Activated naive CD8-positive, alpha-beta T cell treated with anti-CD3 and anti-CD28 coated beads, Interleukin-2, amount 50 U/mL, for 24 hours (primary cell): ENCODE results near the gene ALS2CL.

Source experiments
- ATAC-seq: fragments of 150-1000 bp; cut with Tn5 transposase; one replicate; pipeline ENCODE4 v1.10.0; 2021
- DNase-seq: peaks from one replicate; pipeline ENCODE4 v3.0.0; 2021
- H3K27ac Mint-ChIP-seq: one replicate; pipeline ENCODE4 v1.8.0; 2021; ENCODE audit warnings: mild to moderate bottlenecking, mixed read lengths
- H3K27me3 Mint-ChIP-seq: one replicate; pipeline ENCODE4 v1.8.0; 2021; ENCODE audit warnings: mixed read lengths
- H3K36me3 Mint-ChIP-seq: one replicate; pipeline ENCODE4 v1.8.0; 2021; ENCODE audit warnings: low read depth, mixed read lengths
- H3K4me1 Mint-ChIP-seq: one replicate; pipeline ENCODE4 v1.8.0; 2021; ENCODE audit warnings: mixed read lengths
- H3K4me3 Mint-ChIP-seq: one replicate; pipeline ENCODE4 v1.8.0; 2021; ENCODE audit warnings: mild to moderate bottlenecking, moderate library complexity, mixed read lengths
- H3K9me3 Mint-ChIP-seq: one replicate; pipeline ENCODE4 v1.8.0; 2021; ENCODE audit warnings: mixed read lengths

ALS2CL gene

GRCh38 chr3:46670000-46670890 is 23.2 kb downstream of the ALS2CL start:
- no peaks in the 10 kb centered on the region for H3K9me3 Mint-ChIP-seq
- DNase-seq (no peak), ATAC-seq (no peak)
- no peaks in the 10 kb centered on the region for H3K36me3 Mint-ChIP-seq
- H3K4me3 Mint-ChIP-seq: no peak overlapping the region
- H3K4me1 Mint-ChIP-seq: no peaks in the 10 kb centered on the region
- H3K27ac Mint-ChIP-seq: no peak overlapping the region
- no peaks in the 10 kb centered on the region for H3K27me3 Mint-ChIP-seq

DNA sequence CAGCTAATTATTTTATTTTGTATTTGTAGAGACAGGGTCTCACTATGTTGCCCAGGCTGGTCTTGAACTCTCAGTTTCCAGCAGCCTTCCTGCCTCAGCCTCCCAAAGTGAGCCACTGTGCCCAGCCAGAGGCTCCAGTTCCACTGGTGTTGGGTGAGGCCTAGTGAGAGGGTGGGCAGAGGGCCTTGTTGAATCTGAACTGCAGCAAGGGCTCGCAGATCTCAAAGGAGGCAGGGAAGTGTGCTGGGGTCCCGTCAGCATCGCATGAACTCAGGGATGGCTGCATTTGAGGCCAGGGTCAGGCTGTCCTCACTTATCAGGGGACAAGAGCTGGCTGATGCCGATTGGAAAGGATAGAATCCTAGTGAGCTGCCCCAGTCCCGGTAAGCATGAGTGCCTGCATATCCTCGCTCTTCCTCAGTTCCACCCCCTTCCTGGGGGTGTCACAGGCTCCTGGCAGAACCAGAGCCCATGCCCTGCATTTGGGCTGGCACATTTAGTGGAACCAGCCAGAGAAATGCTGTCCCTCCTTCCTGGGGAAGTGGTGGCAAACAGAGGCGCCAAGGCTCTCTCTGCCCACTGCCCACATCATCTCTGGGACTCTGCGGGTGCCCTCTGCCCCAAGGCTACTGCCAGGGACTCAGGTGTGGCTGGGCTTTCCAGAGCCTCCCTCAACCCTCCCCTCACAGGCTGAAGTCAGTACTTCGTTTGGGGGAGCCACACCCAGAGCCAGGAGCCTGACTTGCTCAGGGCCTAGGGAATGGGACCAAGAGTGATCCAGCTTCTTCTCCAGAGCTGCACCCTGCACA is 24.1 kb downstream of the ALS2CL start:
- ATAC-seq: no peak
- Mint-ChIP-seq H3K4me3 (no peak overlapping the region), H3K9me3 (no peaks in the 10 kb centered on the region), H3K36me3 (no peaks in the 10 kb centered on the region), H3K27me3 (no peaks in the 10 kb centered on the region), H3K4me1 (no peaks in the 10 kb centered on the region), H3K27ac (no peak overlapping the region)
- no peak for DNase-seq

DNA sequence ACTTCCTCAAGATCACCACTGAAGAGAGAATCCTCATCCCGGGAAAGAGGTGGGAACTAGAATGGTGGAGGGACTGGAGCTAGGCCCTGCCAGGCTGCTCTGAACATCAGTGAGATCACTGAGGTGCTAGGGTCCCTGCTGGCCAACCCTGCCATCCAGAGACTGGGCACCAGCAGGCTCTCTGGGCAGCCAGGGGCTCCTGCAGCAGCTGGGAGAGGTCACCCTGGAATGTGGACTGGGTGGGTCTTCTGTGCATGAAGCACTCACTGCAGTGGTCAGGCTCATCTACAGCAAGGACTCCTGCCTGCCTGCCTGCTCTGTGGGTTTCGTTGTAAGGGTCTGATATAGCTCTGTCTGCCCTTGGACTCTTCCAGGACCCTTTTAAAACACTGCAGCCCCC is 24.9 kb downstream of the ALS2CL start:
- H3K36me3 Mint-ChIP-seq: no peaks in the 10 kb centered on the region
- H3K9me3 Mint-ChIP-seq: no peaks in the 10 kb centered on the region
- ATAC-seq: no peak
- no peak overlapping the region for H3K27ac Mint-ChIP-seq
- no peak overlapping the region for H3K4me3 Mint-ChIP-seq
- no peak for DNase-seq
- no peaks in the 10 kb centered on the region for H3K4me1 Mint-ChIP-seq
- H3K27me3 Mint-ChIP-seq: no peaks in the 10 kb centered on the region

- no peak overlapping the region for H3K4me3 Mint-ChIP-seq
- no peak overlapping the region for H3K27ac Mint-ChIP-seq
- DNase-seq (no peak), ATAC-seq (no peak)
- no peaks in the 10 kb centered on the region for H3K4me1 Mint-ChIP-seq
- no peaks in the 10 kb centered on the region for H3K27me3 Mint-ChIP-seq
- H3K9me3 Mint-ChIP-seq: no peaks in the 10 kb centered on the region
- no peaks in the 10 kb centered on the region for H3K36me3 Mint-ChIP-seq
Measured at GRCh38 chr3:46668116-46668515, 25.4 kb downstream of the ALS2CL start.

DNA sequence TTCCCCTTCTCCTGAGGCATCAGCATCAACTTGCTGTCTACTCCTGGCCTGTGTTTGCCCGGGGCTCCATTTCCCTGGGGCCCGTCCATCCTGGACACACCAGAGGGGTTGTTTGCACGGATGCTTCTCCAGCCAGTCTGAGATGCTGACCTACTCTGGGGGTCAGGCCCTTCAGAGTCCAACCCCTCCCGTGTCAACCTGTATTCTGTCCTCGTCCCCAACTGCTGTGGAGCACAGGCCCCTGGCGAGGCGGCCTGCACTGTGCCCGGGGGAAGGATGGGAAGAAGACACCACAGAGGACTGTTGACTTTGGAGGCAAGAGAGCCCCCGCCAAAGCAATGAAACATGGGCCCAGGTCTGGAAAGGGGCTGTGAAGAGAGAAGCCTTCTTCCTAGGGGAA is 25.8 kb downstream of the ALS2CL start:
- H3K4me3 Mint-ChIP-seq: no peak overlapping the region
- DNase-seq (no peak), ATAC-seq (no peak)
- H3K36me3 Mint-ChIP-seq: no peaks in the 10 kb centered on the region
- no peaks in the 10 kb centered on the region for H3K4me1 Mint-ChIP-seq
- no peak overlapping the region for H3K27ac Mint-ChIP-seq
- H3K9me3 Mint-ChIP-seq: no peaks in the 10 kb centered on the region
- H3K27me3 Mint-ChIP-seq: no peaks in the 10 kb centered on the region

GRCh38 chr3:46667061-46667621 is 26.3 kb downstream of the ALS2CL start:
- Mint-ChIP-seq H3K36me3 (no peaks in the 10 kb centered on the region), H3K27me3 (no peaks in the 10 kb centered on the region), H3K4me1 (no peaks in the 10 kb centered on the region), H3K4me3 (no peak overlapping the region), H3K9me3 (no peaks in the 10 kb centered on the region), H3K27ac (no peak overlapping the region)
- DNase-seq (no peak), ATAC-seq (no peak)

- H3K27me3 Mint-ChIP-seq: no peaks in the 10 kb centered on the region
- H3K4me3 Mint-ChIP-seq: no peak overlapping the region
- ATAC-seq (no peak), DNase-seq (no peak)
- H3K36me3 Mint-ChIP-seq: no peaks in the 10 kb centered on the region
- H3K27ac Mint-ChIP-seq: no peak overlapping the region
- no peaks in the 10 kb centered on the region for H3K9me3 Mint-ChIP-seq
- H3K4me1 Mint-ChIP-seq: no peaks in the 10 kb centered on the region
Measured at GRCh38 chr3:46666453-46666845, 27.0 kb downstream of the ALS2CL start.

GRCh38 chr3:46665763-46666452 is 27.6 kb downstream of the ALS2CL start:
- no peak for DNase-seq
- ATAC-seq: no peak
- no peaks in the 10 kb centered on the region for H3K9me3 Mint-ChIP-seq
- H3K4me1 Mint-ChIP-seq: no peaks in the 10 kb centered on the region
- no peaks in the 10 kb centered on the region for H3K27me3 Mint-ChIP-seq
- no peak overlapping the region for H3K4me3 Mint-ChIP-seq
- H3K27ac Mint-ChIP-seq: no peak overlapping the region
- H3K36me3 Mint-ChIP-seq: no peaks in the 10 kb centered on the region

DNA sequence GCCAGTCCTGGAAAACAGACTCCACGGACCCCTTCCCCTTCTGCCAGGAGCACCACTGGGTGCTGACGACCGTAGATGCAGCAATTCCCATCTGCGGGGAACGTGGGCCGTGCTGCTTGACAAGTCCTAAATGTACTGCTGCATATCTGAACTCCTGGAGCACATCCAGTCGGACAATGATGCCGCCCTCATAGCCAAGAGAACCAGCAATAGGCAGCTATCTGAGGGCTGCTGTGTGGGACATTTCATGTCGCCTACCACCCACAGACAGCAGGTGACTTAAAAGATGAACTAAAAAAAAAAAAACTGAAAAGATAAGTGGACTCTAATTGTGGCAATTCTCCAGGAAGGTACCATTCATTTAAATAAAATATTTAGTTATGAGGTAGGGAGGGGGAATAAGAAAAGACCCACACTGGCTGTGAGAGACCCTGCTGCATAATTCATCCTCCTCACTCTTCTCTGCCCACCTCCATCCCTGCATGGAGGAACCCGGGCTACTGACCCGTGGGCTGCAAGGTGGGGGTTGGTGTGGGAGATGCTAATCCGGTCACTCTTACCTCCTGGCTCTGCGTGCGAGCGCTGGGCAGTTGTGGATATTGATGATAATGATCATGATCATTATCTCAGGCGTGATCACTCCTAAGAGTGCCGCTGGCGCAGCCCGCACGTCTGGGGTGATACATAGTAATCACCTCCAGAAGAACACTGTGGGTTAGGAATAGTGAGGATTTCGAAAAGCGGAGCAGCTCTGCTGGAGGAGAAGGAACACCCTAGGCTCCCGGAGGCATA is 28.3 kb downstream of the ALS2CL start:
- Mint-ChIP-seq H3K36me3 (no peaks in the 10 kb centered on the region), H3K27me3 (no peaks in the 10 kb centered on the region), H3K9me3 (no peaks in the 10 kb centered on the region), H3K27ac (no peak overlapping the region), H3K4me1 (no peaks in the 10 kb centered on the region), H3K4me3 (no peak overlapping the region)
- DNase-seq (no peak), ATAC-seq (no peak)

DNA sequence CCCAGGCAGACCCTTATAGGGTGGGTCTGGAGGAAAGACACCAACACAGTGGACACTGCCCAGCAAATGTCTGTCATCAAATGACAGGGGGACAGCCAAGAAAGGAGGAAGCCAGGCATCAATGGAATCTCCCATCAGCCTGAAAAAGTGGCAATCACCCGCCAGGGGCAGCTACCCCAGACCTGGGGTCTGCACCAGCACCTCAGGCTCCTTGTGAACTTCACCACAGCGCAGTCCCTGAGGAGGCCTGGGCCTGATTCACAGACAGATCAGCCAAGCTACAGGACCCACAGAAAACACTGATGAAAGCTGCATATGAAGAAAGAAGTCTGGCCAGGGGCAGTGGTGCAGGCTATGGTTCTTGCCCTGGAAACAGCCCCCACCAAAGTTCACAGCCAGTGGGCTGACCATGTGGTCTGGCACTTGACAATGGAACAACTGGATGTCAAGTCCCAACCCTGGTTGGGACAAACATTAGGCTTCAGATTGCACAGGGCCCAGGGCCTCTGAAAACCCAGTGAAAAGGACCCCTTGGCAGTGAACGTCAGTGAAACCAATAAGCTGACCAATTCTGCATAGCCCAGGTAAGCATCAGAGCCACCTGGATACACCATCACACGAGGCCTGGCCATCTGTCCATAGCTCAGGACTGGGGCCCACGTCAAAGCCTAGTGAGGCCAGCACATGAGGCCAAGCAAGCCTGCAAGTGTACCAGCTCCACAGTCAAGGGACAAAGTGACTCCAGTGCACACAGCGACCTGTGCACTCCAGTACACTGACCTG is 29.1 kb downstream of the ALS2CL start:
- Mint-ChIP-seq H3K27me3 (no peaks in the 10 kb centered on the region), H3K27ac (no peak overlapping the region), H3K4me1 (no peaks in the 10 kb centered on the region), H3K9me3 (no peaks in the 10 kb centered on the region), H3K36me3 (no peaks in the 10 kb centered on the region), H3K4me3 (no peak overlapping the region)
- no peak for ATAC-seq
- no peak for DNase-seq

DNA sequence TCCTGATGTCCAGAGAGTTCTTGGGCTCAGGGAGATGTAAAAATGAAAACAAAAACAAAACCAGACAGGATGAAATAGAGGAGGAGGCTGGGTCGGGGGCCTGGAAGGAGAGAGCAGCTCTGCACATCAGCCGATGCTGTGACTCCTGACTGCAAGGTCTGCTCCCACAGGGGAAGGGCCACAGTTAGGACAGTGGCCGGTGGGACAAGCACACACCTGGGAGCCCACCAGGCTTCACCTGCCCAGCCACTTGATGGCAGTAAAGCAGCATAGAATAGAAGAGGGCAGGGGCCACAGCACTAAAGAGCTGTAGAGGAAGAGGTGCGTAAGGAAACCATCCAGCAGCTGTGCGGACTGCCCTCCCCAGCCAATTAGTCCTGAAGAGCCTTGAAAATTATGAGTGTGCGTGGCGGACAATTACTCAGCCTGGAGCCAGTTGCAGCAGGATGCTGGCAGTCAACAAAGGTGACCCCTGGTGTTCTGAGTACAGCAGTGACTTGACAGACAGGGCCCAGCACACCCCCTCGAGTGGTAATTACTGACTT is 29.8 kb downstream of the ALS2CL start:
- H3K27me3 Mint-ChIP-seq: no peaks in the 10 kb centered on the region
- no peak for ATAC-seq
- no peaks in the 10 kb centered on the region for H3K9me3 Mint-ChIP-seq
- no peaks in the 10 kb centered on the region for H3K4me1 Mint-ChIP-seq
- H3K36me3 Mint-ChIP-seq: no peaks in the 10 kb centered on the region
- H3K27ac Mint-ChIP-seq: no peak overlapping the region
- no peak for DNase-seq
- H3K4me3 Mint-ChIP-seq: no peak overlapping the region

GRCh38 chr3:46662771-46663551 is 30.5 kb downstream of the ALS2CL start:
- Mint-ChIP-seq H3K27ac (no peak overlapping the region), H3K4me1 (no peaks in the 10 kb centered on the region), H3K36me3 (no peaks in the 10 kb centered on the region), H3K27me3 (no peaks in the 10 kb centered on the region), H3K9me3 (no peaks in the 10 kb centered on the region), H3K4me3 (no peak overlapping the region)
- DNase-seq: no peak
- no peak for ATAC-seq
